Suppressor macrophage (primary cell): Measurements from ENCODE around the gene LECT2.

ENCODE experiments used
- DNase-seq, 4 experiments: peaks; one replicate each; pipeline ENCODE4 v3.0.0-alpha.2; 2020 to 2022

Gene LECT2

DNA sequence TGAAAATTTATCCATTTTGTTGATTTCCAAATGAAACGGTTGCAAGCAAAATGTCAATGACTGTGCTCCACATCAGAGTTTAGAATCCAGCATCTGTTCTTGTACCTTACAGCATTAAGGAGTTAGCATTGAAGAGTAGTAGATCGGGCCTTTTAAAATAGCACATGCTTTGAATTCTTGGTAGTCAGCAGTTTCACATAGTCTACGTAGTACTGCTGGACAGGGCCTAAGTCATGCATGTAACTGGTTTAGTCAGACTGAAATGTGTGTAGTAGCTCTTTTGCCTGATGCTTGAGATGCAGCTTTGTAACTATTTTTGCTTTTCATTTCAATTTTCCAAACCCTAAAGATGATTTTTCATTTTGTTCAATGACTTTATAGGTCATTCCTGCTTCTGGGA lies 19.8 kb downstream of the LECT2 start:
- no peak for DNase-seq

DNA sequence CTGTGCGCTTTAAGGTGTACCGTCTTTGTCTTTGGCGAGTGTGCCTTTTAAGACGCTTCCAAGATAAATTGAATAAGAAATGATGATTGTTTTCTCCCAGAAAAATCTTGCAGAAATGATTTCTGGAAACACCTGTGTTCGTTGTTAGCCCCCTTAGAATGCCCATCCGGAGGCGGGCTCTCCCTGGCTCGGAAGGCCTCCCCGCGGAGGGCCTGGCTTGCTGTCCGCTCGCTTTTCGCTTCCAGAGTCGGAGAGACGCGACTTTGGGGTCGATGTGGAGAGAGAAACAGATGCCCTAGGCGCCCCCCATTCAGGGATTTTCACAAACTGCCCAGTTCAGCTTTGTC lies 23.9 kb downstream of the LECT2 start:
- no peak for DNase-seq

DNA sequence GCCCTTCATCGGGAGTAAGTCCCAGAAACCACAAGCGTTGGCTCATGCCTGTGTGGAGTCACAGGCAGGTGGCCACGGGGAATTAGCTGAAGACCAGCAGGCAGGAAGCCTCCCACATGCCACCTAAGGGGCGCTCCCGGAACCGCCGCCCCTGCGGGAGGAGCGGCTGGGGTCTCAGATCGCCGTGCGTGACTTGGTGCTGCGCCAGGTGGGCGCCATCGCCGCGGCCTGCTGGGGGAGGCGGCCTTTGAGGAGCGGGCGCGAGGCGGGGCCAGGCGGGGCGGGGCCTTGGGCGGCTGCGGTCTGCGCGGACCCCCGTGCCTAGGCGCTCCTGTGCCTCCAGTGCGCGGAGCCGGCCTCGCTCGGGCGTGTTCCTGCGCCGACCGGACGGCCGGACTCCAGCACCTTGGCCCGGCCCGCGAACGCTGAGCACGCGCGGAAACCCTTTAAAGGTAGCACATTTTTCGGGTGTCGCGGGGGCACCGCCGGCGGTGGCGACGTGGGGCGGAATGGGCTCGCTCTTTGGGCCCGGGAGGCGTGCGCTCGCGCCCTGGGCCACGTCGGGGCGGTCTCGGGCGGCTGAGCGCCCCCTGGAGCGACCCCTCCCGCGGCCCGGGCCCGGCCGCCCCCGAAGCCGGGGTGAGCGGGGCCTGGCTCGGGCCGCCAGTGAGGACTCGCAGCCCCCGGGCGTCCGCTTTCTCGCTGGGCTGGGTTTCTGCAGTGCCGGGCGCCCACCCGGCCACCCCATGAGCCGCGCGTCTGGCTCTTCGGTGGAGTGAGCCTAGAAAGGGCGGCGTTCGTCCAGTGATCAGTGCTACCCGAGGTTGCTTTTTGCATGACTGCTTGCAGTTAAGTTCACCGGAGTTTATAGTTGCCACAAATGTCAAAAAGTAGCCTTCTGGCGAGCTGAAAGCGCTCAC lies 24.5 kb downstream of the LECT2 start:
- peak in 1 of 4 experiments; percentile 4 for DNase-seq

DNA sequence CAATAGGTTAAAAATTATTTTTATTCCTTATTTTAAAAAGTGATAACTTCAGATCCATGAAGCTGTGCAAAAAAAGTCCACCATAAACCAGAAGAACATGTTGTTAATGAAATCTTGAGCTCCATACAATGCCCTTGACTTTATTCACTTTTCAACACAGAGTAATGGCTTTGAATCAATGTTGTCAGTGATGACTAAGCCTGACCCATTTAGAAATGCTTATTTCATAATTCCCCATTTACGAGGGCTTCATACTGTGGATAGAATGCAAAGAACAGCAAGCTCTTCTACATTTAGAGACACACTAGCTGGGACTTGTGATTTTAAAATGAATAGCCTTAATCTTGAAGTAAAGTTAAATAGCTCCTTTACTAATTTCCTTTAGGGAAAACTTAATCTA lies 33.4 kb downstream of the LECT2 start:
- DNase-seq: peak in 3 of 4 experiments; percentile 5 to 28 (median 27)

DNA sequence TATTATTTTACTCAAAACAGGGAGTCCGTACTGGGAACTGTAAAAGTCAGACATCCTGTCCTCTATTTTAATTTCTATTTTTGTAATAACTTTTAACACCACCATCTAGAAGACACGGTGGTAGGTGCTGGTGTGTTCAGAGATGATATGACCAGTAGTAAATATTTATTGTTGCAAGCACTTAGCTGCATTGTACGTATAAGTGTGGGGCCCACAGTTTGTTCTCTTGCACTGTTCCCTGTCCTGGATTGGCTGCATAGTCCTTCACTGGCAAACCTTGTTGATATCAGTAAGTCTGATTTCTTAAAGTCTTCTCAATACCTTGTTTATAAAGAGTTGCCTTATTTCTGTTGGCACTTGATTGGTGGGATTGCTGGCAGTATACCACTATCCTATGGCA lies 34.6 kb downstream of the LECT2 start:
- DNase-seq: no peak

DNA sequence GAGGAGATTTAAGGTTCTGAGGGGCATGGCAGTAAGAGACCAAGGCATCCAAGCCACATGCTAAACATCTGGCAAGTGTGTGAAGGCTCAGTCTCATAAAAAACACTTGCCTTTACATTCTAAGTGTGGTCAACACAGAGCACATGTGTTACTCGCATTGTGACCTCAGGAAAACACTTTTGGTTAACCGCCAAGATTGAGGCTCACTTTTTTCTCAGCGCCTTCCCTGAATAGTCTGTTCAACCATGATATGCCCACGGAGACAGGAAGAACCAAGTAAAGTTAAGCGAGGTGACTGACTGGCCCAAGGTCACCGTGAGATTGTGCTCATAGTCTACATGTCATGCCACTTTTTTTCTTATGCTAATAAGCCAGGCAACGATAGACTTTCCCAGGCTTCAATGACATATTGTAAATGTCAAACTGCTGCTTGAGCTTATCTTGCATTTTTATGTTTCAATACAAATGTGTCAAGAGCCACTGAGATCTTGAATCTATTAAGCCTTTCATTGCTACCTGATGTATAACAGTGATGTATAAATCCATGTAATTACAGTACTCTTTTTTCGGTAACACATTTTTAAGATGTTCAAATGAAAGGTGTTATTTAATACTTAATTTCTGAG lies 38.0 kb downstream of the LECT2 start:
- DNase-seq: no peak

DNA sequence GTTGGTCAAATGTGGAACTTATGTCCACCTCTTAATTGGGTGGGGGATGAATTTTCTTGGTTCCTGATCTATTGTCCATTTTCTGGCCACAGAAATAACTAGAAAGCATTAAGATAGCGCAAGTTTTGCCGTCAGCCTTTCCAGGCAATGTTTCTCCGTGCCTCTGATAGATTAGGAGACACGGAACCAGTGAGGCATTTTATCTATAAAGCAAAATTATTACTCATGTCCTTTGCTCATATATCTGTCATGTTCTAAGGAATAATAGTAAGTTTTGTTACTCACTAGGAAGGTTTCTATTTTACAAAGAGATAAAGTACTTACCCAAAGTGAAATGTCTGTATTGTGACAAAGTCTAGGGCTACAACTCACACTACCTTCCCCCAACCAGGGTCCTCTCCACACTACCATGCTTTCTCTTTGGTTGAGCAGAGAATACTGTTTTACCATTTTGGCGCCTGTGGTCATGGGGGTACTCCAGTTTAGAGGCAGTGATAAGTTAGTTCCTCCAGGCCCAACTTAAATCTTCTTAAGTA lies 39.2 kb downstream of the LECT2 start:
- no peak for DNase-seq

DNA sequence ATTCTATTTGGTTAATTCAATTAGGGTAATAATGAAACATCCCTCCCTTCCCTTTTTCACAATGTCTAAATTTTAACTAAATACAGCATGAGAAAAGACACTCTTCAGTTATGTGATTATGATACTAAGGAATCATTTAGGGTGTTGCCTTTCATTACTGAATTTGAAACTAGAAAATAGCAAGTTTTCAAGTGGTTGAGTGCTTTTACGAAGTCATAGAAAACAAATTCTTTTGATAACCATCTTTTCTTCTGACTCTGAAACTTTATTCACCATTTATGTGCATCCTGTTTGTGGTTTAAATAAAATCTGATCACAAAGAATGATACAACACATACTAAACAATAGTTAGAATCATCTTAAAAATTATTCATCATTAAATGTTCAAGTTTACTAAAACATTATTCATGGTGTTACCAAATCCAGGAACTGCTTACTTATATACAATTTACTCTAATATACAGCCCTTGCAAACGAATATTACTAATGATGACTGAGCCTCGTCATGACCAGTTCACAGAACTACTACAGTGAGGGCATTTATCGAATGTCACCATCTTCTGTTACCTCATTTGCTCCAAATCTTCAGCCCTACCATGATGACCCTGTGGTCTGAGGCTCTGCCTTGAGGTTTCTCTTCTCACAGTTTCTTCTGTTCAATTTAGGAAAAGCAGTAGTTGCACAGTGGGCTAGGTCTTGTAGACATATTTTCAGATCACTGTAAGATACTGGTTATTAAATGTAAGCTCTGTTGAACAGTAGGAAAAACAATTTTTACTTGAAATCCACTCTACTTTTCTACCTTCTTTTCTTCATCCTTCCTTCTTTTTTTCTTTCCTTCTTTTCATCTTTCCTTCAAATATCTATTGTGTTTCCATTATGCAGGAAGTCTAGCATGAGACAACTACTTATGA lies 40.8 kb downstream of the LECT2 start:
- DNase-seq: no peak

DNA sequence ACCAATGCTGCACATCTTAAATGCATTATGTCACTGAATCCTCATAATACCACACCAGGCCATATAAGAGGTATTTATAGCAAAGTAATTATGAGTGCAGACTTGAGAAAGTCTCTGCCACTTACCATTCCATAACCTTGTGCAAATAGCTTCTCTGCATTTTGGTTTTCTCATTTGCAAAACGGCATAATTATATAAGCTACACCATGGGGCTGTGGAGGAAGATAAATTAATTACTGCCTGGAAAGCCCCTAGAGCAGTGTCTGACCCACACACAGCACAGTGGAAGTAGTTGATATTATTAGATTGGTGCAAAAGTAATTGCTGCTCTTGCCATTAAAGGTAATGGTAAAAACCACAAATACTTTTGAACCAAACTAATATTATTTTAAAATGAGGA lies 49.6 kb downstream of the LECT2 start:
- no peak for DNase-seq

DNA sequence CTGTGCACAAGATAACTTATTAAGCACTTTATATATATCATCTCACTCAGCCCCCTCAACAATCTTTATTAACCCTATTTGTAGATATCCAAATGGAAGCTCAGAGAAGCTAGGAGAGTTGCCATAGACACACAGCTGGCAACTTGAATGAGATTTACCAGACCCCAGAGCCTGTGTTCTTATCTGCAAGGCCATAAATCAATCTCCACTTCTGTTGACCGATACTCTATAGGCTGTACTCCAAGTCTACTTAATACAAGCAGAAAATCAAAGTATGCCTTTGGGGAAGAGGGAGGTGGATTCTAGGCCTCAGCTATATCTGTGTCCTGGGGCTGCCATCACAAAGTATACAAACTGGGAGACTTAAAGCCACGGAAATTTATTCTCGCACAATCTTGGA lies 53.1 kb downstream of the LECT2 start:
- DNase-seq: no peak

DNA sequence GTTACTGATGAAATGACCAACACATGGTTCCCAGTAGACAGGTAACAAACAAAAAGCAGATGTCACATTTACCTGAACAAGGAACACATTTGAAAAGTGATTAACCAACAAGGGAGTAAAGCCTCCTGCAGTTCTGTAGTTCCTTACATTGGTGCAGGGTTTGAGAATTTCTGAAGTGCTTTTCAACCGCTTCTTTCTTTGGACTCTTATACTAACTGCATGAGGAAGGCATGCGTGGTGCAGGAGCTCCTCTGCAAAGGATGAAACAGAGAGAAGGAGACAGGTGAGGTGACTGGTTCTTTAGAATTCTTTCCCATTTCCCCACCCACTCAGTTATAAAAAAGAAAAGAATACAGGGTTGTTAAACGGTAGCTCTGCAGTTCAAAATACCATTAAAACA lies 54.5 kb downstream of the LECT2 start:
- DNase-seq: no peak

DNA sequence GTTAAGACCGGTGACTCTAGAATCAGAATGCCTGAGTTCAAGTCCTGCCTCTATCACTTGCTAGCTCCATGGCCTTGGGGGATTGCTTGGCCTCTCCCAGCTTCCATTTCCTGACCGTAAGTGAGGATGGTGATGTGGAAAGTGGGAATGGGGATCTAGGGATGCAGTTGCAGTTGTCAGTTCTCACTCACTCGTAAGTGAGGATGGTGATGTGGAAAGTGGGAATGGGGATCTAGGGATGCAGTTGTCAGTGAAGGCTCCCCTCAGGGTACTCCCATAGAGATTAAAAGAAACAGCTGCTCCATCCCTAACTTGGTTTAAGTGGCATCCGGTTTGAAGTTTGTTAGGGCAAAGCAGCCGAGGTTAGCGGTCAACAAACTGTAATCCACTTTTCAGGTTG lies 56.1 kb downstream of the LECT2 start:
- no peak for DNase-seq
